SJCRH30 (cell line): ENCODE results near the gene DPH3. TPM values are rescaled to one million over a fixed set of nuclear protein-coding genes. Genes with fewer than 3 reads are reported as not detected.

Experiments used
- DNase-seq, 2 experiments: peaks; one replicate each; pipeline ENCODE4 v3.0.0-alpha.2; 2015 to 2020
- H3K27ac ChIP-seq: fragments of 250-450 bp; sonication (Bioruptor Pico); 2 replicates; pipeline ENCODE4 v1.5.1; 2020; ENCODE audit warnings: mild to moderate bottlenecking, moderate library complexity
- H3K27me3 ChIP-seq: fragments of 250-450 bp; sonication (Bioruptor Pico); 2 replicates; pipeline ENCODE4 v1.5.1; 2020; ENCODE audit warnings: mild to moderate bottlenecking, moderate library complexity
- H3K36me3 ChIP-seq: fragments of 250-450 bp; sonication (Bioruptor Pico); 2 replicates; pipeline ENCODE4 v1.5.1; 2020; ENCODE audit warnings: mild to moderate bottlenecking, moderate library complexity
- H3K4me1 ChIP-seq: fragments of 250-450 bp; sonication (Bioruptor Pico); 2 replicates; pipeline ENCODE4 v1.5.1; 2020; ENCODE audit warnings: mild to moderate bottlenecking, moderate library complexity
- H3K4me3 ChIP-seq: fragments of 250-450 bp; sonication (Bioruptor Pico); 2 replicates; pipeline ENCODE4 v1.5.1; 2020; ENCODE audit warnings: mild to moderate bottlenecking, moderate library complexity
- H3K9me3 ChIP-seq: fragments of 250-450 bp; sonication (Bioruptor Pico); replicated peaks from 2 replicates; pipeline ENCODE4 v1.5.1; 2020; ENCODE audit warnings: mild to moderate bottlenecking, moderate library complexity
- total RNA-seq: library from RNA; depleted of rRNA; stranded (reverse); fragments of >200 nt; shearing (Covaris generic); gene quantifications from 2 replicates; pipeline ENCODE4 v1.2.3, GENCODE V29; 2014

The DPH3 gene
- total RNA-seq, 1 experiment from 2014 or later: 24.1 TPM

GRCh38 chr3:16300307-16300706 lies 35.6 kb upstream of the DPH3 start:
- Histone ChIP-seq H3K4me1 (no peaks in the 10 kb centered on the region), H3K9me3 (no peaks in the 10 kb centered on the region), H3K36me3 (peaks cover 10% of the 10 kb centered on the region; the same call in 1 of the 2 replicates), H3K27me3 (no peaks in the 10 kb centered on the region), H3K4me3 (no peak overlapping the region), H3K27ac (no peak overlapping the region)
- DNase-seq: no peak

GRCh38 chr3:16299746-16300145 lies 35.0 kb upstream of the DPH3 start:
- H3K36me3 ChIP-seq: peaks cover 10% of the 10 kb centered on the region; the same call in 1 of the 2 replicates
- H3K27ac ChIP-seq: no peak overlapping the region
- no peaks in the 10 kb centered on the region for H3K4me1 ChIP-seq
- H3K9me3 ChIP-seq: no peaks in the 10 kb centered on the region
- H3K27me3 ChIP-seq: no peaks in the 10 kb centered on the region
- DNase-seq: no peak
- no peak overlapping the region for H3K4me3 ChIP-seq

GRCh38 chr3:16298891-16299290 lies 34.1 kb upstream of the DPH3 start:
- Histone ChIP-seq H3K36me3 (peaks cover 10% of the 10 kb centered on the region; the same call in 1 of the 2 replicates), H3K4me3 (no peak overlapping the region), H3K27ac (no peak overlapping the region), H3K9me3 (no peaks in the 10 kb centered on the region), H3K27me3 (no peaks in the 10 kb centered on the region), H3K4me1 (no peaks in the 10 kb centered on the region)
- no peak for DNase-seq

- no peak overlapping the region for H3K27ac ChIP-seq
- no peaks in the 10 kb centered on the region for H3K27me3 ChIP-seq
- H3K9me3 ChIP-seq: no peaks in the 10 kb centered on the region
- no peak overlapping the region for H3K4me3 ChIP-seq
- H3K4me1 ChIP-seq: no peaks in the 10 kb centered on the region
- H3K36me3 ChIP-seq: peaks cover 10% of the 10 kb centered on the region; the same call in 1 of the 2 replicates
- DNase-seq: no peak
These were observed 33.5 kb upstream of the DPH3 start for GRCh38 chr3:16297997-16298885.

- no peak overlapping the region for H3K27ac ChIP-seq
- no peak for DNase-seq
- H3K36me3 ChIP-seq: peaks cover 8% of the 10 kb centered on the region
- H3K4me1 ChIP-seq: no peaks in the 10 kb centered on the region
- H3K4me3 ChIP-seq: no peak overlapping the region
- no peaks in the 10 kb centered on the region for H3K9me3 ChIP-seq
- H3K27me3 ChIP-seq: no peaks in the 10 kb centered on the region
These were observed 30.7 kb upstream of the DPH3 start for GRCh38 chr3:16295298-16295890.

GRCh38 chr3:16294844-16295243 lies 30.1 kb upstream of the DPH3 start:
- Histone ChIP-seq H3K9me3 (no peaks in the 10 kb centered on the region), H3K27me3 (no peaks in the 10 kb centered on the region), H3K4me3 (no peak overlapping the region), H3K4me1 (no peaks in the 10 kb centered on the region), H3K36me3 (peaks cover 8% of the 10 kb centered on the region), H3K27ac (no peak overlapping the region)
- no peak for DNase-seq

- no peaks in the 10 kb centered on the region for H3K9me3 ChIP-seq
- H3K4me1 ChIP-seq: no peaks in the 10 kb centered on the region
- no peak overlapping the region for H3K27ac ChIP-seq
- peaks cover 8% of the 10 kb centered on the region for H3K36me3 ChIP-seq
- no peak overlapping the region for H3K4me3 ChIP-seq
- H3K27me3 ChIP-seq: no peaks in the 10 kb centered on the region
- DNase-seq: no peak
These were observed 26.1 kb upstream of the DPH3 start for GRCh38 chr3:16290827-16291196.

GRCh38 chr3:16290007-16290826 lies 25.5 kb upstream of the DPH3 start:
- no peaks in the 10 kb centered on the region for H3K4me1 ChIP-seq
- no peak overlapping the region for H3K4me3 ChIP-seq
- H3K27ac ChIP-seq: no peak overlapping the region
- peak; percentile 19 to 60 for DNase-seq
- H3K9me3 ChIP-seq: no peaks in the 10 kb centered on the region
- no peaks in the 10 kb centered on the region for H3K27me3 ChIP-seq
- peaks cover 3% of the 10 kb centered on the region; the same call in 1 of the 2 replicates for H3K36me3 ChIP-seq

- H3K27ac ChIP-seq: no peak overlapping the region
- no peaks in the 10 kb centered on the region for H3K4me1 ChIP-seq
- DNase-seq: no peak
- no peaks in the 10 kb centered on the region for H3K9me3 ChIP-seq
- no peak overlapping the region for H3K4me3 ChIP-seq
- peaks cover 3% of the 10 kb centered on the region; the same call in 1 of the 2 replicates for H3K36me3 ChIP-seq
- H3K27me3 ChIP-seq: no peaks in the 10 kb centered on the region
These were observed 24.6 kb upstream of the DPH3 start for GRCh38 chr3:16289144-16289889.

- Histone ChIP-seq H3K27me3 (no peaks in the 10 kb centered on the region), H3K36me3 (peaks cover 3% of the 10 kb centered on the region; the same call in 1 of the 2 replicates), H3K27ac (no peak overlapping the region), H3K9me3 (no peaks in the 10 kb centered on the region), H3K4me3 (no peak overlapping the region), H3K4me1 (no peaks in the 10 kb centered on the region)
- no peak for DNase-seq
These were observed 23.9 kb upstream of the DPH3 start for GRCh38 chr3:16288664-16289063.

GRCh38 chr3:16286751-16287543 lies 22.2 kb upstream of the DPH3 start:
- peaks cover 3% of the 10 kb centered on the region; the same call in 1 of the 2 replicates for H3K36me3 ChIP-seq
- no peaks in the 10 kb centered on the region for H3K27me3 ChIP-seq
- no peaks in the 10 kb centered on the region for H3K9me3 ChIP-seq
- DNase-seq: no peak
- no peak overlapping the region for H3K27ac ChIP-seq
- H3K4me3 ChIP-seq: no peak overlapping the region
- no peaks in the 10 kb centered on the region for H3K4me1 ChIP-seq

- no peaks in the 10 kb centered on the region for H3K4me1 ChIP-seq
- H3K4me3 ChIP-seq: no peak overlapping the region
- H3K36me3 ChIP-seq: peaks cover under 1% of the 10 kb centered on the region; the same call in 1 of the 2 replicates
- no peak for DNase-seq
- H3K27ac ChIP-seq: no peak overlapping the region
- H3K27me3 ChIP-seq: no peaks in the 10 kb centered on the region
- no peaks in the 10 kb centered on the region for H3K9me3 ChIP-seq
These were observed 21.4 kb upstream of the DPH3 start for GRCh38 chr3:16286161-16286560.

GRCh38 chr3:16284633-16285032 lies 19.9 kb upstream of the DPH3 start:
- Histone ChIP-seq H3K36me3 (no peaks in the 10 kb centered on the region), H3K4me1 (peaks cover under 1% of the 10 kb centered on the region), H3K27me3 (no peaks in the 10 kb centered on the region), H3K9me3 (no peaks in the 10 kb centered on the region), H3K4me3 (no peak overlapping the region), H3K27ac (no peak overlapping the region)
- no peak for DNase-seq
